H1 (cell line): ENCODE data around the gene UBE3A. TPM values are rescaled to one million over a fixed set of nuclear protein-coding genes. Genes with fewer than 3 reads are reported as not detected.

Source experiments
- CTCF ChIA-PET: fragments of 300-600 bp; sonication (Branson Sonifier 250); formaldehyde crosslinking; loops from one replicate; lab custom pipeline; 2021; ENCODE audit not compliant: partially characterized antibody; lab: Charles Lee
- POLR2A ChIA-PET: fragments of 300-600 bp; sonication (Branson Sonifier 250); formaldehyde crosslinking; loops from one replicate; lab custom pipeline; 2021; ENCODE audit warnings: inconsistent platforms; ENCODE audit not compliant: partially characterized antibody; lab: Charles Lee
- DNase-seq, 2 experiments: peaks; one replicate each; pipeline versions ENCODE4 v3.0.0 to v3.0.0-alpha.2; 2010 to 2022; ENCODE audit warnings: low spot score in 2 of 2, low read depth in 1 of 2, mixed read lengths in 1 of 2
- FAIRE-seq: peaks from 2 replicates; lab custom pipeline; 2011; peaks lifted over from hg19 to GRCh38; lab: Jason Lieb, UNC
- H2AFZ ChIP-seq: 2 replicates; pipeline ENCODE4 v1.8.1; 2012; ENCODE audit warnings: low read length, inconsistent platforms
- H2AK5ac ChIP-seq: 2 replicates; pipeline ENCODE4 v1.6.1; 2013; ENCODE audit warnings: low read depth, low read length
- H2BK120ac ChIP-seq: replicated peaks from 2 replicates; pipeline ENCODE3; 2013; ENCODE audit warnings: low read depth, low read length, inconsistent platforms
- H2BK12ac ChIP-seq: 2 replicates; pipeline ENCODE4 v1.6.1; 2013; ENCODE audit warnings: low read depth, low read length
- H2BK15ac ChIP-seq: 2 replicates; pipeline ENCODE4 v1.6.1; 2013; ENCODE audit warnings: low read length
- H2BK20ac ChIP-seq: 2 replicates; pipeline ENCODE4 v1.6.1; 2013; ENCODE audit warnings: low read length
- H2BK5ac ChIP-seq: 2 replicates; pipeline ENCODE4 v1.6.1; 2013; ENCODE audit warnings: low read depth, low read length
- H3K14ac ChIP-seq: 2 replicates; pipeline ENCODE4 v1.6.1; 2013; ENCODE audit warnings: inconsistent platforms; ENCODE audit not compliant: insufficient read length
- H3K18ac ChIP-seq: 2 replicates; pipeline ENCODE4 v1.6.1; 2013; ENCODE audit warnings: low read length; ENCODE audit errors: extremely low read depth
- H3K23ac ChIP-seq: 2 replicates; pipeline ENCODE4 v1.6.1; 2013; ENCODE audit warnings: inconsistent platforms; ENCODE audit not compliant: insufficient read length
- H3K23me2 ChIP-seq: 2 replicates; pipeline ENCODE4 v1.6.1; 2013; ENCODE audit warnings: low read depth, low read length
- H3K27ac ChIP-seq: 2 replicates; pipeline ENCODE4 v1.6.1; 2011; ENCODE audit warnings: low read depth, low read length, inconsistent platforms
- H3K27me3 ChIP-seq, 4 experiments: replicated peaks in 1 of 4; 1 replicate in 1 of 4; 2 replicates in 3 of 4; pipeline versions ENCODE4 v1.6.1 to v1.8.1; 2011 to 2013; ENCODE audit warnings: low read length in 3 of 4, mild to moderate bottlenecking in 3 of 4, inconsistent platforms in 2 of 4, mixed read lengths in 2 of 4, moderate library complexity in 1 of 4; ENCODE audit not compliant: control insufficient read depth in 3 of 4, insufficient read depth in 3 of 4; ENCODE audit errors: extremely low read depth in 1 of 4
- H3K36me3 ChIP-seq, 4 experiments: 2 replicates each; pipeline versions ENCODE4 v1.6.1 to v1.8.1; 2011 to 2013; ENCODE audit warnings: mild to moderate bottlenecking in 4 of 4, low read length in 3 of 4, moderate library complexity in 2 of 4, control low read depth in 1 of 4, inconsistent platforms in 1 of 4; ENCODE audit not compliant: insufficient read depth in 4 of 4, control insufficient read depth in 2 of 4
- H3K4ac ChIP-seq: replicated peaks from 2 replicates; pipeline ENCODE3; 2013; ENCODE audit warnings: low read length, low read depth, mixed read lengths, inconsistent platforms; ENCODE audit not compliant: insufficient read length
- H3K4me1 ChIP-seq, 4 experiments: replicated peaks in 1 of 4; 1 replicate in 1 of 4; 2 replicates in 3 of 4; pipeline versions ENCODE4 v1.6.1 to v1.8.1; 2011 to 2013; ENCODE audit warnings: low read length in 3 of 4, inconsistent platforms in 2 of 4, mixed read lengths in 1 of 4; ENCODE audit not compliant: insufficient read depth in 4 of 4, control insufficient read depth in 3 of 4
- H3K4me2 ChIP-seq, 2 experiments: 2 replicates each; pipeline versions ENCODE4 v1.6.1 to v1.8.1; 2011 to 2013; ENCODE audit warnings: low read depth in 2 of 2, low read length in 2 of 2, control low read depth in 1 of 2, inconsistent platforms in 1 of 2, mild to moderate bottlenecking in 1 of 2; ENCODE audit not compliant: insufficient read depth in 1 of 2
- H3K4me3 ChIP-seq, 4 experiments: fragments of 200-600, 300-600 bp in 1 of 4; sonication (generic), shearing (Covaris generic), sonication (Bioruptor Twin) in 1 of 4; 2 replicates each; pipeline versions ENCODE4 v1.5.1 to v1.8.1; 2011 to 2016; ENCODE audit warnings: low read length in 4 of 4, low read depth in 3 of 4, control low read depth in 2 of 4, inconsistent platforms in 2 of 4, mild to moderate bottlenecking in 2 of 4, mixed read lengths in 1 of 4, moderate library complexity in 1 of 4; ENCODE audit not compliant: insufficient read depth in 2 of 4; ENCODE audit errors: extremely low read depth in 1 of 4
- H3K56ac ChIP-seq: replicated peaks from 2 replicates; pipeline ENCODE3; 2013; ENCODE audit warnings: low read depth, mild to moderate bottlenecking, mixed read lengths, low read length, inconsistent platforms; ENCODE audit not compliant: insufficient read length
- H3K79me1 ChIP-seq: 2 replicates; pipeline ENCODE4 v1.6.1; 2013; ENCODE audit warnings: low read depth, low read length, control low read depth
- H3K79me2 ChIP-seq, 2 experiments: 2 replicates each; pipeline versions ENCODE4 v1.6.1 to v1.8.1; 2012 to 2013; ENCODE audit warnings: low read length in 2 of 2, mild to moderate bottlenecking in 2 of 2, inconsistent platforms in 1 of 2; ENCODE audit not compliant: insufficient read depth in 2 of 2, control insufficient read depth in 1 of 2
- H3K9ac ChIP-seq, 4 experiments: replicated peaks in 1 of 4; 1 replicate in 1 of 4; 2 replicates in 3 of 4; pipeline versions ENCODE4 v1.6.1 to v1.8.1; 2011 to 2013; ENCODE audit warnings: low read depth in 3 of 4, low read length in 3 of 4, control low read depth in 2 of 4, mild to moderate bottlenecking in 2 of 4, moderate library complexity in 2 of 4, inconsistent platforms in 1 of 4; ENCODE audit errors: extremely low read depth in 1 of 4
- H3K9me3 ChIP-seq, 2 experiments: 2 replicates each; pipeline versions ENCODE4 v1.6.1 to v1.8.1; 2012 to 2013; ENCODE audit warnings: mild to moderate bottlenecking in 2 of 2, moderate library complexity in 2 of 2, control low read depth in 1 of 2, inconsistent platforms in 1 of 2, low read depth in 1 of 2, low read length in 1 of 2, mixed read lengths in 1 of 2; ENCODE audit not compliant: insufficient read depth in 2 of 2
- H4K20me1 ChIP-seq, 2 experiments: replicated peaks in 1 of 2; 2 replicates each; pipeline versions ENCODE3 to v1.8.1; 2011 to 2013; ENCODE audit warnings: inconsistent platforms in 2 of 2, low read length in 2 of 2, mild to moderate bottlenecking in 1 of 2; ENCODE audit not compliant: insufficient read depth in 2 of 2, control insufficient read depth in 1 of 2
- H4K5ac ChIP-seq: 2 replicates; pipeline ENCODE4 v1.6.1; 2013; ENCODE audit warnings: low read length, low read depth, mixed read lengths, inconsistent platforms; ENCODE audit not compliant: insufficient read length
- H4K8ac ChIP-seq: 2 replicates; pipeline ENCODE4 v1.8.0; 2013; ENCODE audit warnings: mild to moderate bottlenecking, moderate library complexity, low read length, inconsistent platforms; ENCODE audit not compliant: insufficient read depth; ENCODE audit errors: extremely low read depth
- H4K91ac ChIP-seq: replicated peaks from 2 replicates; pipeline ENCODE3; 2013; ENCODE audit warnings: low read length, mixed read lengths, inconsistent platforms; ENCODE audit not compliant: insufficient read length
- BACH1 ChIP-seq: IDR thresholded peaks from 2 replicates; pipeline ENCODE4 v1.6.1; 2012; ENCODE audit warnings: low read length, improper control_type of control experiment
- BCL11A ChIP-seq, 2 experiments: IDR thresholded peaks; one replicate each; pipeline ENCODE4 v1.6.1; 2011; ENCODE audit warnings: low read depth in 2 of 2, low read length in 2 of 2, mild to moderate bottlenecking in 2 of 2
- CHD1 ChIP-seq: IDR thresholded peaks from 2 replicates; pipeline ENCODE4 v1.6.1; 2012; ENCODE audit warnings: low read depth, low read length, improper control_type of control experiment
- CTBP2 ChIP-seq: IDR thresholded peaks from 2 replicates; pipeline ENCODE4 v1.7.0; 2011; ENCODE audit warnings: borderline replicate concordance, mild to moderate bottlenecking, moderate library complexity, mixed read lengths, low read length; ENCODE audit not compliant: insufficient read depth, insufficient read length
- EZH2 ChIP-seq: fragments of 200-600 bp; sonication (generic); IDR thresholded peaks from 2 replicates; pipeline ENCODE4 v1.7.1; 2012; ENCODE audit warnings: low read depth, mild to moderate bottlenecking, moderate library complexity, low read length, inconsistent platforms; ENCODE audit not compliant: severe bottlenecking
- MAFK ChIP-seq: IDR thresholded peaks from 2 replicates; pipeline ENCODE4 v1.6.1; 2012; ENCODE audit warnings: low read depth, mild to moderate bottlenecking, improper control_type of control experiment, low read length
- PHF8 ChIP-seq: fragments of 200-600 bp; sonication (generic); conservative IDR thresholded peaks from 2 replicates; pipeline ENCODE4 v1.7.1; 2012; ENCODE audit warnings: low read depth, mild to moderate bottlenecking, inconsistent platforms, low read length, moderate library complexity
- RBBP5 ChIP-seq: IDR thresholded peaks from 2 replicates; pipeline ENCODE4 v1.7.1; 2012; ENCODE audit warnings: low read depth, mild to moderate bottlenecking, inconsistent platforms, low read length, moderate library complexity, borderline replicate concordance
- TAF7 ChIP-seq: optimal IDR thresholded peaks from 2 replicates; pipeline ENCODE3; 2011; ENCODE audit warnings: low read depth, mild to moderate bottlenecking, inconsistent platforms, low read length, moderate library complexity, borderline replicate concordance
- WGBS, 2 experiments: shearing (Covaris generic) in 1 of 2; methylation state at CpG; one replicate each; pipeline versions ENCODE4 v1.1.6 to v1.1.7; 2013 to 2015; ENCODE audit warnings: low lambda C conversion rate in 2 of 2, mixed read lengths in 2 of 2, inconsistent platforms in 1 of 2, low coverage in 1 of 2, missing lambda C conversion rate in 1 of 2; ENCODE audit not compliant: insufficient replicate concordance in 2 of 2, insufficient coverage in 1 of 2, insufficient read length in 1 of 2; ENCODE audit errors: extremely low coverage in 1 of 2, missing lambda C conversion rate in 1 of 2; 5-methylcytosine and 5-hydroxymethylcytosine counted together
- polyA plus RNA-seq, 7 experiments: library from polyadenylated mRNA; depleted of rRNA in 3 of 7; stranded (reverse) in 5 of 7; unstranded in 2 of 7; fragments of >200 nt in 5 of 7; fragments of 200-250 nt in 2 of 7; gene quantifications; 1 replicate in 5 of 7; 2 replicates in 1 of 7; 4 replicates in 1 of 7; pipeline versions ENCODE4 v1.2.1 to v1.2.3, GENCODE V29; 2011 to 2013; ENCODE audit warnings: missing spikeins in 2 of 7, mixed read lengths in 2 of 7
- total RNA-seq: library from RNA; stranded (reverse); fragmentation: NEBNext Ultra II Directional; extraction: Animal tissue kit (Norgen Biotek cat#: 25700); gene quantifications from 2 replicates; pipeline ENCODE4 v1.2.1, GENCODE V29; 2021

The UBE3A gene
- total and polyA plus RNA-seq, 2 of the 8 experiments (the other 6 are each of a cell fraction or from before 2014, with no cell fraction given) = 13.8 to 110 TPM

DNA sequence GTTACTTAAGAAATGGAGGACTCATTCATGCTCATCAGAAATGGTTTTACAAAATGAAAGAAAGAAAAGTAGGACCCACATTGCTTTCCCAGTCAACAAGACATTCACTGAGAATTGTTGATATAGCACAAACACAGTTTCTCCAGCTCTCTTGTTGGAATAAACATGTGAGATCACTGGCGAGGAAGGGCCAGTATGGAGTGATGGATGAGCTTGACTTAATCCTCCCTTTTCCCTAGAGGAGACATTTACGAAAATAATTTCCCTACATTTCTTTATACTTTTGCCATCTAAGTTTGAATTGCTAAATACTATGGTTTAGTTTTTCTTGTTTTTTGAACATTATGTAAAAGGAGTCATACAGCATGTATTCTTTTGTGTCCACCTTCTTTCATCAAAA, 15.9 kb upstream of the UBE3A start:
- H2AFZ ChIP-seq = no peak overlapping the region
- H2BK15ac ChIP-seq = no peak overlapping the region
- H4K8ac ChIP-seq = no peak overlapping the region
- no peaks in the 10 kb centered on the region for H3K36me3 ChIP-seq
- no peak for TF ChIP-seq PHF8
- no peak for TF ChIP-seq MAFK
- no peak for TF ChIP-seq BCL11A (IDR thresholded peaks at IDR 0.05; ENCODE audit: low read depth in 2 of 2, low read length in 2 of 2)
- no peak for TF ChIP-seq CTBP2
- no peak for TF ChIP-seq CHD1
- TF ChIP-seq RBBP5 = no peak
- TF ChIP-seq BACH1 = no peak
- no peak for TF ChIP-seq TAF7
- TF ChIP-seq EZH2 = no peak
- ChIA-PET POLR2A (interaction anchor here (1.4 kb wide), 1 partner anchor 13 kb away, joined by 4 read pairs; no protein-coding TSS in a partner anchor), CTCF (interaction anchor here (1.2 kb wide), 1 partner anchor 46 kb away, joined by 3 read pairs; no protein-coding TSS in a partner anchor)
- H3K27me3 ChIP-seq = peaks cover 0 to 1% (median 0%) of the 10 kb centered on the region in 4 experiments; a peak in 1 of 7 replicates
- H3K56ac ChIP-seq = no peak overlapping the region
- 94% methylated on average over 2 of the region's 2 CpGs; no CpG with 5 or more reads in 1 of the 2 experiments for WGBS, 2 experiments
- no peak overlapping the region for H3K18ac ChIP-seq
- H2BK5ac ChIP-seq = no peak overlapping the region
- no peak overlapping the region for H3K23ac ChIP-seq
- no peak overlapping the region for H2BK20ac ChIP-seq
- no peak overlapping the region for H3K27ac ChIP-seq
- H3K4me1 ChIP-seq = no peaks in the 10 kb centered on the region
- H3K23me2 ChIP-seq = no peaks in the 10 kb centered on the region
- no peak overlapping the region for H3K4me2 ChIP-seq
- H2AK5ac ChIP-seq = no peak overlapping the region
- no peak overlapping the region for H3K14ac ChIP-seq
- DNase-seq = no peak
- H3K79me1 ChIP-seq = no peaks in the 10 kb centered on the region
- no peak overlapping the region for H3K4ac ChIP-seq
- H3K79me2 ChIP-seq = no peaks in the 10 kb centered on the region
- H4K91ac ChIP-seq = no peak overlapping the region
- H3K9me3 ChIP-seq = peaks cover 7 to 12% of the 10 kb centered on the region in 2 experiments; a peak in 2 of 4 replicates
- H3K4me3 ChIP-seq = no peak overlapping the region
- no peak for FAIRE-seq
- no peak overlapping the region for H4K5ac ChIP-seq
- no peaks in the 10 kb centered on the region for H4K20me1 ChIP-seq
- H2BK12ac ChIP-seq = no peak overlapping the region
- H2BK120ac ChIP-seq = no peak overlapping the region
- H3K9ac ChIP-seq = no peak overlapping the region
